ENCODE data around the gene PSPH. TPM values are rescaled to one million over a fixed set of nuclear protein-coding genes. Genes with fewer than 3 reads are reported as not detected.
"Not testable (repeated sequence)": the region's sequence is repeated elsewhere in the genome, so short reads cannot be mapped to it uniquely, and the experiment has no call there.

Gene PSPH
- total RNA-seq, 1 experiment from 2014 or later, result 125 TPM

DNA sequence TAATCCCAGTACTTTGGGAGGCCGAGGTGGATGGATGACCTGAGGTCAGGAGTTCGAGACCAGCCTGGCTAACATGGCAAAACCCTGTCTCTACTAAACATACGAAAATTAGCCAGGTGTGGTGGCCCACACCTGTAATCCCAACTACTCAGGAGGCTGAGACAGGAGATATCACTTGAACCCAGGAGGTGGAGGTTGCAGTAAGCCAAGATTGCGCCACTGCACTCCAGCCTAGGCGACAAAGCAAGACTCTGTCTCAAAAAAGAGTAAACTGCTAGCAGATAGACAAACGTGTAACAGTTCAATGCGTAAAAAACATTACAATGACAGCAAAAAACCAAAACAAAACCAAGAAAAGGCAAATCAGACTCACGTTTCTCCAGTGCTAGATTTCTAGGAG lies 19.7 kb downstream of the PSPH start:
- H3K4me3 ChIP-seq, H3K27me3 ChIP-seq, H3K9me3 ChIP-seq, DNase-seq: not testable (repeated sequence)
- peaks cover 20% of the 10 kb centered on the region for H3K36me3 ChIP-seq

DNA sequence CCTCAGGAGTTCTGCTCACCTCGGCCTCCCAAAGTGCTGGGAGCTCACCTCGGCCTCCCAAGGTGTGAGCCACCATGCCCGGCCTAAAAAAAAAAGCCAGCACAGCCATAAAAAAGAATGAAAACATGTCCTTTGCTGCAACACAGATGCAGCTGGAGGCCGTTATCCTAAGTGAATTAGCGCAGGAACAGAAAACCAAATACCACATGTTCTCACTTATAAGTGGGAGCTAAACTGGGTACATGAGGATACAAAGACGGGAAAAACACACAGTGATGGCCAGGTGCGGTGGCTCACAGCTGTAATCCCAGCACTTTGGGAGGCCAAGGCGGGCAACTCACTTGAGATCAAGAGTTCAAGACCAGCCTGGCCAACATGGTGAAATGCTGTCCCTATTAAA lies 20.9 kb downstream of the PSPH start:
- no peak for DNase-seq
- Histone ChIP-seq H3K27me3 (no peaks in the 10 kb centered on the region), H3K9me3 (no peaks in the 10 kb centered on the region), H3K36me3 (peaks cover 24% of the 10 kb centered on the region), H3K4me3 (no peak overlapping the region)

DNA sequence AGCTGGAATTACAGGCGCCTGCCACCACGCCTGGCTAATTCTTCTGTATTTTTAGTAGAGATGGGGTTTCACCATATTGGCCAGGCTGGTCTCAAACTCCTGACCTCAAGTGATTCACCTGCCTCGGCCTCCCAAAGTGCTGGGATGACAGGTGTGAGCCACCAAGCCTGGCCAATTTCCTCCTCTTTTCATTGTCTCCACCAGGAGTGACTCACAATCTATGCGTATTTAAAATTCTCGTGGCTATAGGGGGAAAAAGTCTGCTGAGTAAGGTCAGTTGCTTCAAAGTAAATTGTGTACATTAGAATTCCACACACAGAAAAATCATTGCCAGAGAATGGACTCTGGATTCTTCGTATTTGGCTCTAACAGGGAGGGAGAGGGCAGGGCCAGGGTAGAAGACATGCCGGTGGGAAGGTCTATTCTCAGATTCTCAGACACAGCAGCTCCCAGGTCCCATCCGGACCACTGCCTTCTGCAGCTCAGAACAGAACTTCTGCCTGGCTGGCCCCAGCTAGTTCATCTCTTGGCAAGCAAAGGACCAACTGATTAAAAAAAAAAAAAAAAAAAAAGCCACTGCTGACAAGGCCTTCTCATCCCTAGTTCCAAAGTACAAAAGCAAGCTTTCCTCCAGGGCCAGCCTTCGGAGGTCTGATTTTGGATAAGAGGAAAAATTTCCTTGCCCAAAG lies 22.2 kb downstream of the PSPH start:
- DNase-seq, result peak; percentile 17
- Histone ChIP-seq H3K4me3 (no peak overlapping the region), H3K9me3 (no peaks in the 10 kb centered on the region), H3K36me3 (peaks cover 24% of the 10 kb centered on the region), H3K27me3 (no peaks in the 10 kb centered on the region)

DNA sequence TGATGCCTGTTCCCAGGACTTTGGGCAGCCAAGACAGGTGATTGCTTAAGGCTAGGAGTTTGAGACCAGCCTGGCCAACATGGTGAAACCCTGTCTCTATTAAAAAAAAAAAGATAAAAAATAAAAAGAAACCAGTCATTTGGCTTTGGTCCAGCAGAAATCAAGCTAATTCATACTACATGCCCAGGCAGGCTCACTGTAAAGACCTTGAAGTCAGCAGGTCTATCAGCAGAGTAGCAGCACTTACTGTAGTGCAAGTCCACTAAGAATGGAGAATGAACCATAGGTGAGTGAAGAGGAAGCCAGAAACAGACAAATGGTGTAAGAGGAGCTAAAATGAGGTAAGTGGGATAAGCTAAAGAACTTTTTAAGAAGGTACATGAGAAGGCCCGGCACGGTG lies 24.7 kb downstream of the PSPH start:
- Histone ChIP-seq H3K4me3 (no peak overlapping the region), H3K27me3 (no peaks in the 10 kb centered on the region), H3K9me3 (no peaks in the 10 kb centered on the region), H3K36me3 (peaks cover 19% of the 10 kb centered on the region)
- DNase-seq, result no peak

DNA sequence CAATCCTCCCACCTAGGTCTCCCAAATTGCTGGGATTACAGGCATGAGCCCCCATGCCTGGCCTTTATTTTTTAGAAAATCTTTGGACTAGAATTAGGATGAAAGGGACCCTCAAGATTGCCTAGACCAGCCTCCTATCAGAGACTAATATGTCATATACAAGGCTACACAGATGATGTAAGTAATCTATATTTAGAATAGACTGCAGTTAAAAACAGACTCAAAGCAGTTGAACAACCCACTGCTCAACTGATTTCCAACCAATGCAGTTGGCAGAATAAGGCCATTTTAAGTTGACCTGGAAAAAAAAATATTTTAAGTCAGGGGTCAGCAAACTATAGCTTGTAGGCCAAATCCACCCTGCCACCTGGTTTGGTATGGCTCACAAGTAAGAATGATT lies 27.7 kb downstream of the PSPH start:
- Histone ChIP-seq H3K9me3 (no peaks in the 10 kb centered on the region), H3K36me3 (peaks cover 15% of the 10 kb centered on the region), H3K4me3 (no peak overlapping the region), H3K27me3 (no peaks in the 10 kb centered on the region)
- DNase-seq, result no peak

DNA sequence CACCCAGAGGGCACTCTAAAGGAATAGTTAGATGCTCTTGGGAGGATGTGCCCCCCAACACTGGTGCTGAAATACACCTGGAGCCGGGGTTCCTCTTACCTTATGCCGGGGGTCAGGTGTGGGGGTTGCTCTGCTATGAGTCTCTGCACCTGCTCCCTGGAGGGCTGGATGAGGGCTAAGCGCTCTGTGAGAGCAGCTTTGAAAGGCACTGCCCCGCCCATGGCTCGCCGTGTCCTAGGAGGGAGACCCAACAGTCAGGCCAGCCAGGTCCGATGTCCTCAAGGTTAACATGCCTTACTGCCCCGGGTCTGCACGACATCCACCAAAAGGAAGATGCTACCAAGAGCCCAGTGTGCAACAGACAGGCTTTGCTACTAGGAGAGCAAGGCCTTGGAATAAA lies 31.7 kb downstream of the PSPH start:
- H3K9me3 ChIP-seq, result no peaks in the 10 kb centered on the region
- no peak overlapping the region for H3K4me3 ChIP-seq
- H3K36me3 ChIP-seq, result peaks cover 16% of the 10 kb centered on the region
- H3K27me3 ChIP-seq, result no peaks in the 10 kb centered on the region
- no peak for DNase-seq

DNA sequence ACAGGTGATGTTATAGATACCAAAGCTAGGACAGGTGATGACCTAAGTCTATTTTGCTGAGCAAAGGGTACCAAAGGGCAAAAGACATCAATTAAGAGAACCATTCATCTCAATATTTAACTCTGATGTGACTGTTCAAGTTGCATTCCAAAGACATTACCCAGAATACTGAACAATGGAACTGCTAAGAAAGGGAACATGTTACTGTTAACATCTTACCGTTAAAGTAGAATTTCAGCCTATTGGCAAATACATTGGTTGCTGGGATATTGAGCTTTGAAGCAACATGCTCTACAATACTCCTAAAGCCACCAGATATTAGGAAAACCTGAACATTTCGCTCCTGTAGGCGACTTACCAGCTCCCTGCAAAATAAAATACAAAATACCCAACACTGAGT lies 34.2 kb downstream of the PSPH start:
- DNase-seq, result not testable (repeated sequence)

DNA sequence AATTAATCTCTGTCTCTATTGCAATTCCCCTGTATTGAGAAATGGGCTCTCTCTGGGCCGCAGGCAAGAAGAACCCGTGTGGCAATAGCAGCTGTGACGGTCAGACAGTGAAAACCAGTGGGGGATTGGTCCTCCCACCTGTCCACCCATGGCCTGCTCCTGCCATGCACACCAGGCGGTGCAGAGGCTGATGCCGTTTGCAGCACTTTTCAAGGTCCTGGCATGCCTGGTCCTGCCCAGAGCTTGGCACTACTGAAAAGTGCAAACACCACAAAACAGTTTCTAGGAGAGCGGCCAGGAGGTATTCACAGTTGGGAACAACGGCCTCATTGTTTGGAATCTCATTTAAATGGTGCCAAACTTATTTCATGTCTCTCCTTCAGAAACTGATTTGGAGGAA lies 41.5 kb downstream of the PSPH start:
- Histone ChIP-seq H3K27me3 (no peaks in the 10 kb centered on the region), H3K36me3 (peaks cover 17% of the 10 kb centered on the region), H3K4me3 (no peak overlapping the region), H3K9me3 (no peaks in the 10 kb centered on the region)
- peak; percentile 31 for DNase-seq

More for the DNA sequence above, 34.2 kb downstream of the PSPH start:
- H3K36me3 ChIP-seq, result peaks cover 24% of the 10 kb centered on the region
- not testable (repeated sequence) for H3K27me3 ChIP-seq, H3K9me3 ChIP-seq, H3K4me3 ChIP-seq

DNA sequence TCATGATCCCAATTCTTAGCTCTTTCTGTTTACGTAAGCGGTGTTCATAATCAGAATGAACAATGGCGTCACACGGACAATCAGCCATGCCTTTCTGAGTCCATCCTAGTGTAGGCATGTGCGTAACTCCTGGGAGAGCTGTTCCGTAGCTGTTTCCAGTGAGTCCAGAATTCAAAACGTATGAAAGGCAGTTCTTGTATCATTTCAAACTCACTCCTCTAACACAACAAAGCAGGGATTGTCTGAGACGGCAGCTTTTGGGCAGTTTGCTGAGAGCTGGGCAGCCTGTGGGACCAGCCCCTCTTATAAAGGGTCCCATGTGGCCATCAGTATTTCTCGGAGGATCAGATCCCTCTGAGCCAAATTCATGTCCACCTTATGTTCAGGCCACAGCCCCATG lies 43.4 kb downstream of the PSPH start:
- DNase-seq, result no peak
- Histone ChIP-seq H3K4me3 (no peak overlapping the region), H3K27me3 (no peaks in the 10 kb centered on the region), H3K9me3 (no peaks in the 10 kb centered on the region), H3K36me3 (peaks cover 8% of the 10 kb centered on the region)

DNA sequence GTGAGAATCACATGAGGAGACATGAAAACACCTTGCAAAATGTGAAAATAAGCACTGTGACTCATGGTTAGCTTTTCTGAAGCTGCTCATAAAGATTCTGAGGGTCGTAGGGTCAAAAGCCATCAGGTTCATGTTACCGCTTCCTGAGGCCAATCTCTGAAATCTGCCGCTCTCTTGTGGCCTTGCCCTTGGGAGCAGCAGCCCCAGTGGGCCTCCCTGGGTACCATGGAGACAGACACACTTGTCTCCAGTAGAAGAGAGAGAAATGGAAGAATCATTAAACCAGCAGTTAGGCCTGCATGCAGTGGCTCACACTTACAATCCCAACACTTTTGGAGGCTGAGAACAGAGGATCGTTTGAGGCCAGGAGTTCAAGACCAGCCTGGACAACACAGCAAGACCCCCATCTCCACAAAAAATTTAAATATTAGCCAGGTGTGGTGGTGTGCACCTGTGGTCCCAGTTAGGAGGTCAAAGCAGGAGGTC lies 44.0 kb downstream of the PSPH start:
- Histone ChIP-seq H3K36me3 (peaks cover 6% of the 10 kb centered on the region; the same call in 1 of the 2 replicates), H3K9me3 (no peaks in the 10 kb centered on the region), H3K4me3 (no peak overlapping the region), H3K27me3 (no peaks in the 10 kb centered on the region)
- no peak for DNase-seq

DNA sequence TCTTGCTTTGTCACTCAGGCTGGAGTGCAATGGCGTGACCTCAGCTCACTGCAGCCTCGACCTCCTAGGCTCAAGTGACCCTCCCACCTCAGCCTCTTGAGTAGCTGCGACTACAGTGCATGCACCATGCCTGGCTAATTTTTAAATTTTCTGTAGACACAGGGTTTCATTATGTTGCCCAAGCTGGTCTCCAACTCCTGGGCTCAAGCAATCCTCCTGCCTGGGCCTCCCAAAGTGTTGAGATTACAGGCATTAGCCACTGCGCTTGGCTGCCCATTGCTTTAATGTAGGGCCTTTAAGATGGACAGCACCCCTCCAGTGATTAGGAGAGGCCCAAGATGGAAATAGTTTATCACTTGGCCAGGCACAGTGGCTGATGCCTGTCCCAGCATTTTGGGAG lies 47.5 kb downstream of the PSPH start:
- Histone ChIP-seq H3K4me3 (no peak overlapping the region), H3K36me3 (no peaks in the 10 kb centered on the region), H3K9me3 (no peaks in the 10 kb centered on the region), H3K27me3 (no peaks in the 10 kb centered on the region)
- DNase-seq, result no peak

DNA sequence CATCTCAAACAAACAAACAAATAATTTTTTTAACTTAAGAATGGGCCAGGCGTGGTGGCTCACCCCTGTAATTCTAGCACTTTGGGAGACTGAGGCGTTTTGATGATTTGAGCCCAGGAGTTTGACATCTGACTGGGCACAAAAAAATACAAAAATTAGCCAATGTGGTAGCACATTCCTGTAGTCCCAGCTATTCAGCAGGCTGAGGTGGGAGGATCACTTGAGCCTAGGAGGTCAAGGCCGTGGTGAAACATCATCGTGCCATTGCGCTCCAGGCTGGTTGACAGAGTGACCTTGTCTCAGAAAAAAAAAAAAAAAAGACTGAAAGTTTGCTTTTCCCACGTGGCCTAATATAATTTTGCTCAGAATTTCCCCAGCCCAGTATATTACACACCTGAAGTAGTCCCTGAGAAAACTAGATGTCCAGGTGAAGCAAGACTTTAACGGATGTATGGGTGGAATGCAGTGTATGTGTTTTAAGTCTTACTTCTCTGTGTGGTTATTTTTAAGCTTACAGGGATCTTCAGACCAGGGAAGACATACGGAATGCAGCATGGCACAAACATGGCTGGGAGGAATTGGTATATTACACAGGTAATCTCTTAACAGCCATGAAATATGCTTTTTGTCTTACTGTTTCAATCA lies 54.3 kb downstream of the PSPH start:
- Histone ChIP-seq H3K27me3 (no peaks in the 10 kb centered on the region), H3K4me3 (no peak overlapping the region), H3K9me3 (no peaks in the 10 kb centered on the region), H3K36me3 (peaks cover 3% of the 10 kb centered on the region; the same call in 1 of the 2 replicates)
- no peak for DNase-seq

DNA sequence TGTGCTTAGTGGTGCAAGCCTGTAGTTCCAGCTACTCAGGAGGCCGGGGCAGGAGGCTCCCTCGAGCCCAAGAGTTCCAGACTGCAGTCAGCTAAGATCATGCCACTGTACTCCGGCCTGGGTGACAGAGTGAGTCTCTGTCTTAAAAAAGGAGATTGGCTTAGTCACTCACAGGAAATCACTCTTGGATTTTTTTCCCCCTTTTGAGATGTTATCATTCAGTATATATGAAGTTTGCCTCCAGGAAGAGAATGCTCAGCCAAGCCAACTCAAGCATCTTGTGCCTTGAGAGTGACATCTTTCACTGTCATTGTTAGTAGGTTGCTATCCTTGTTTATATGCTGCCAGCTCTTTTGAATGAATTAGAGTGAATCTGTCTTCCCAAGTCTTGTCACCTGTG lies 58.9 kb downstream of the PSPH start:
- H3K4me3 ChIP-seq, result no peak overlapping the region
- H3K27me3 ChIP-seq, result no peaks in the 10 kb centered on the region
- H3K36me3 ChIP-seq, result peaks cover 2% of the 10 kb centered on the region; the same call in 1 of the 2 replicates
- H3K9me3 ChIP-seq, result no peaks in the 10 kb centered on the region
- DNase-seq, result no peak

DNA sequence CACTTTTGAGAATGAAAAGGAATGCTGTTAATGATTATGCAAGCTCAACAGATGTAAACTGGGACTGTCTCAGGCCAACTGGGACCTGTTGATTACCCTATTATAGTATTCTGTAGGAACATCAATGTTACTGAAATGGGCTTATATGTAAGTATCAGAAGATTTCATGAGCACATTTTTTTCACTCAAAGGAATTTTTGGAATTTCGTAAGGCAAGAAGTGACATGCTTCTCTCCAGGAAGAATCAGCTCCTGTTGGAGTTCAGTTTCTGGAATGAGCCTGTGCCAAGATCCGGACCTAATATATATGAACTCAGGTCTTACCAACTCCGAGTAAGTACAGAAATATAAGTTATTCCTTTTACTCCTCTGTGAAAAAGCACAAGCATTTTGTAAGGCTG lies 67.7 kb downstream of the PSPH start:
- Histone ChIP-seq H3K9me3 (no peaks in the 10 kb centered on the region), H3K36me3 (peaks cover 62% of the 10 kb centered on the region), H3K27me3 (no peaks in the 10 kb centered on the region), H3K4me3 (no peak overlapping the region)
- DNase-seq, result no peak

DNA sequence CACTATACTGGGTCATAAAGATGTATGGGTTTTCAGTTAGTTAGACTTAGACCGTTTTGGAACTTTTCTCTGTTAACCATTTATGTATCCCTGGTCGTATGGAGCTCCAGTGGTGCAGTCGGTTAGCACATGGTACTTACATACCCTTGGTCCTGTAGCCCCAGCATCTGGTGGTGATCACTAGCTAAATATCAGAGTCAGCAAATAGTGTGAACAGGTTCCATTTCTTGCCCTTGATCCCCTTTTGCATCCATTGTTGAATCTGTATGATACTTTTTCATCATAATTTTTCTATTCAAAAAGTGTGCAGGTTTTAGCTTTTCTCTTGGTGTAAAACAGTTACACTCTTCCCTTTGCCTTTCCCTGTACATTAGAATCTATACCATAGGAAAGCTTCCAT lies 71.0 kb downstream of the PSPH start:
- no peak overlapping the region for H3K4me3 ChIP-seq
- no peaks in the 10 kb centered on the region for H3K9me3 ChIP-seq
- H3K36me3 ChIP-seq, result peaks cover 62% of the 10 kb centered on the region
- no peaks in the 10 kb centered on the region for H3K27me3 ChIP-seq
- no peak for DNase-seq

DNA sequence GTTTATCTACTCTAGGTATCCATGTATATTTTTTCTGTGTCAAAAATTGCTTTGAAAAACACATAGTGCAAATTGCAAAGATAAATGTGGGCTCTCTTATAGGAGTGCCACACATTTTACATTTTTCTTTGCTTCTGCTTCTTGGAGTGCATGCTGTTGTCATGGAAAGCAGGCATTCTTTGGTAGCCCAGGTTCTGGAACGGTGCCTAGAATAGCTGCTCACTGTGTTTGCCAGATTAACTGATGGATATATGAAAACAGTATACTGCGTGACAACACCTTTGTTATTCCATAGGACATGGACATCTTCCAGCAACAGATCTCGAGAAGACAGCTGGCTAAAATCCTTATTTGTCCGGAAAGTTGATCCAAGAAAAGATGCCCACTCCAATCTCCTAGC lies 73.4 kb downstream of the PSPH start:
- peaks cover 44% of the 10 kb centered on the region for H3K36me3 ChIP-seq
- peak; percentile 71 for DNase-seq

DNA sequence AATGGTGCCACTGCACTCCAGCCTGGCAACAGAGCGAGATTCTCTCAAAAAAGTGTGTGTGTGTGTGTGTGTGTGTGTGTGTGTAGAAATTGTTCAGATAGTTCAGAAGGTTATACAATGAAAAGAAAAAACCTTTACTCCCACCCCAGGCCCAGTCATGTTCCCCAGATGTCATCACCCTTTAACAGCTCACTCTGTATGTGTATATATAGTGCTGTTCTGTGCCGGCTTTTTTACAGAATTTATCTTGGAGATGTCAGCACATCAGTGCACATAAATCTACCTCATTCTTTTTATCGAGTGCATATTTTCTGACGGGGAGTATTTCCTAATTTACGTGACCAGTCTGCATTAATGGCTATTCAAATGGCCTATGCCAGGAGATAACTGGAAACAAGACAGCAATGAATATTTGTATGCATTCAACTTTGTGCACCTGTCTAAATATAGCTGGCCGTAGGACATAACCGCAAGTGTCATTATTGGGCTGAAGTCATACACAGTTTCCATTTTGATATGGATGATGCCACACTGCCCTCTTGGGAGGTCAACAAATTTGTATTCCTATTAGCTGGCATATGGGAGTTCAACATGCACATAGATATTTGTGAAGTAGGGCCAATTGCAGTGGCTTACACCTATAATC lies 75.1 kb downstream of the PSPH start:
- no peaks in the 10 kb centered on the region for H3K9me3 ChIP-seq
- no peak overlapping the region for H3K4me3 ChIP-seq
- H3K27me3 ChIP-seq, result no peaks in the 10 kb centered on the region
- DNase-seq, result no peak
- H3K36me3 ChIP-seq, result peaks cover 30% of the 10 kb centered on the region

More for the DNA sequence above, 73.4 kb downstream of the PSPH start:
- no peak overlapping the region for H3K4me3 ChIP-seq
- H3K9me3 ChIP-seq, result no peaks in the 10 kb centered on the region
- H3K27me3 ChIP-seq, result no peaks in the 10 kb centered on the region

Data from MG63 (cell line).